COLO829 (cell line): ENCODE results near the gene SART1.
"Not testable (repeated sequence)": the region's sequence is repeated elsewhere in the genome, so short reads cannot be mapped to it uniquely, and the experiment has no call there.

Experiments
- DNase-seq: peaks from one replicate; pipeline ENCODE4 v3.0.0; 2012; ENCODE audit warnings: low spot score

The SART1 gene

DNA sequence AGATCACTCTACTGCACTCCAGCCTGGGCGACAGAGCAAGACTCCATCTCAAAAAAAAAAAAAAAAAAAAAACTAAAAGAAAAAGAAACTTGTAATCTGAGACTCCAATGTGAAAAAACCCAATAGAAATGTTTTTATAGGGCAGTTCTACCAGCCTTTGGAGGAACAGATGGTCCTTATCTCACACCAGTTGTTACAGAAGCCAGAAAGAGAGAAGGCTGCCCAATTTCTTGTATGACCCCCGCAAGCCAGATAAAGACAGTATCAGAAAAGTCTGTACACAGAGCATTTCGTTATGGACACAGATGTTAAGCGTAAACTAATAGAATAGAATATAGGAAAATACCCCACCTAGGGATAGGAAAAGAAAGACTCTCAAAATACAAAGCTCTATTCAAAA is 27.5 kb upstream of the SART1 start:
- DNase-seq = no peak

DNA sequence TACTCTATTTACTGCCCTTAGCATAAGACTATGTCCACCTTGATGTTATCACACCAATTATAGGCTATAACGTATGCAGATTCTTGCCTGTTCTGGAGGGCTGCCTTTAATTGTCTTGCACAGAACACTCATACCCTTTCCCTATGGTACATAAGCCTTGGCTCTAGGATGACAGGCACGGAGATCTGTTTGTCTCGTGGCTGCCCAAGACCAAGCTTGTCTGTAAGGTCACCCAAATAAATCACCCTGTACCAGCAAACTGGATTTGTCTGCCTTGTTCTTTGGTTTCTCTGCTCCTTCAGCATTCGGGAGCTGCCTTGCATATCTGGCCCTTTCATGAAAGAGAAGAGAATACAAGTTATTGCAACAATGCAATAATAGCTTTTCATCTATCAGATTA is 23.8 kb upstream of the SART1 start:
- no peak for DNase-seq

DNA sequence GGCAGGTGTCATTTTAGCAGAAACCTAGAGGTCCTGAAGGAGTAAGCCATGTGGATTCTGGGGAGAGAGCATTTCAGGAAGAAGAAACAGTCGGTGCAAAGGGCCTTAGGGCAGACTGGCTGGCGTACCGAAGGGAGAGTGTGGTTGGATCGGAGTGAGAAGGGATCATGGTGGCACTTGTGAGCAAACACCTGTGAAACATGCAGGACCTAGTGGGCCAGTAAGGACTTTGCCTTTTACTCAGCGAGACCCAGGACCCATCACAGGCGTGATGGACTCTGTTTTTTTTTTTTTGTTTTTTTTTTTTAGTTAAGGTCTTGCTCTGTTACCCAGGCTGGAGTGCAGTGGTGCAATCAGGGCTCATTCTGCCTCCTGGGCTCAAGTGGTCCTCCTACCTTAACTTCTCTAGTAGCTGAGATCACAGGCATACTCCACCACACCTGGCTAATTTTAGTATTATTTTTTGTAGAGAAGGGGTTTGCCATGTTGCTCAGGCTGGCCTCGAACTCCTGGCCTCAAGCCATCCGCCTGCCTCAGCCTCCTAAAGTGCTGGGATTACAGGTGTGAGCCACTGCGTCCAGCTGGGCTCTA is 19.7 kb upstream of the SART1 start:
- DNase-seq = no peak

DNA sequence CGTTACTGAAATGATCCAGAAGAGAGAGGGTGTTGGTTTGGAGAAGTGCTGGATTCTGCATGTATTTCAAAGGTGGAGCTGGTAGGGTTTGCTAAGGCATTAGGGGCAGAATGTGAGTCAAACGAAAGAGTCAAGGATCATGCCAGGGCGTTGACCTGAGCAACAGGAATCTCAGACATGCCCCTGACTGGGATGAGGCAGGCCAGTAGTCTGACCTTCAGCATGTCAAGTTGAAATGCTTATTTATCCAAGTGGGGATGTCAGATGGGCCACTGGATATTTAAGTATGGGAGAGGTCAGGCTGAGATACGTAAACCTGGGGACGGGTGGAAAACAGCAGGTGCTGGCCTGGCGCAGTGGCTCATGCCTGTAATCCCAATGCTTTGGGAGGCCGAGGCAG is 19.0 kb upstream of the SART1 start:
- no peak for DNase-seq

DNA sequence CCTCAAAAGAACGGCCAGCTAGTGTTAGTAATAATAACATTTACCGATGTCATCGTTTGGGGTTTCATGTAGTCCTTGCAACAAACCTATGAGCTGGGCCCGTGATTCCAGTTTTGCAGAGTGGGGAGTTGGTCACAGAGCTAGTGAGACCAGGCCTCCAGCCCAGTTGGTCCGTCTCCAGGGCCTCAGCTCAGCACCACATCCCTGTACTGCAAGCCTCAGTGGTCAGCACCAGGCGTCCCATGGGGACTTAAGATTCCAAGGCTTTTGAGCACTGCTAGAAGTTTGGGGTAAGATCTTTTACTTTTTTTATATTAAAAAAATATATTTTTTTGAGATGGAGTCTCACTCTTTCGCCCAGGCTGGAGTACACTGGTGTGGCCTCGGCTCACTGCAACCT is 17.3 kb upstream of the SART1 start:
- no peak for DNase-seq

DNA sequence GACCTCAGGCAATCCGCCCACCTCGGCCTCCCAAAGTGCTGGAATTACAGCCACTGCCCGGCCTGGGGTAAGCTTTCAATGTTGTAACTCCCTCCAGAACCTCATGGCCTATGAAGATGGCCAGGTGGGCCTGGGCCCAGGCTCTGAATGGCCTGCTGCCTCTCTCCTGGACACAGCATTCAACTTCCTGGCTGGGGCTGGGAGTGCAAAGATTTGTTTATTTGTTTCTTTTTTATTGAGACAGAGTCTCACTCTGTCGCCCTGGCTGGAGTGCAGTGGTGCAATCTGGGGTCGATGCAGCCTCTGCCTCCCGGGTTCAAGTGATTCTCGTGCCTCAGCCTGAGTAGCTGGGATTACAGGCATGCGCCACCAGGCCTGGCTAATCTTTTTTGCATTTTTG is 16.8 kb upstream of the SART1 start:
- DNase-seq = no peak

DNA sequence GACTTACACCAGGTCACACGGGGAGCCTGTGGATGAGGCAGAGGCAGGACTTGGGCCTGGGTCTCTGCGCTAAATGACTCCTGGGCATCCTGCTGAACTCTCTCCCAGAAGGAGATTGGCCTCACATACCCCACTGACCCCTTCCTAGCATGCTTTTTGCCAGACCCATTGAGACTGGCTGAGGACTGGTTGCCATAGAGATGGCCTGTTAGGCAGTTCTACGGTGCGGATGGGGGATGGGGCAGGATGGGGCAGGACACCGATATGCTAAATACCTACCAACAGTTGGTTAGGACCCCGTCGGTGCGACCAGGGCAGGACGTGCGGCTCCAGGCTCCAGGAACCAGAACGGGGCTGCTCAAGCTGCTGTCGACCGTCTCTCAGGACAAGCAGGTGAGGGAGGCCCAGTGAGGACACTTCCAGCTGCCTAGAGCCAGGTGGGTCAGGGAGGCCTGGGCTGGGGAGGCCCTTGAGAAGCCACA is 16.1 kb upstream of the SART1 start, which contains the start of gene TSGA10IP:
TSS of gene TSGA10IP (plus strand) at position 51 of the 482 bp plus-strand sequence. CDS start at position 247, 196 bp downstream.
- DNase-seq = no peak

DNA sequence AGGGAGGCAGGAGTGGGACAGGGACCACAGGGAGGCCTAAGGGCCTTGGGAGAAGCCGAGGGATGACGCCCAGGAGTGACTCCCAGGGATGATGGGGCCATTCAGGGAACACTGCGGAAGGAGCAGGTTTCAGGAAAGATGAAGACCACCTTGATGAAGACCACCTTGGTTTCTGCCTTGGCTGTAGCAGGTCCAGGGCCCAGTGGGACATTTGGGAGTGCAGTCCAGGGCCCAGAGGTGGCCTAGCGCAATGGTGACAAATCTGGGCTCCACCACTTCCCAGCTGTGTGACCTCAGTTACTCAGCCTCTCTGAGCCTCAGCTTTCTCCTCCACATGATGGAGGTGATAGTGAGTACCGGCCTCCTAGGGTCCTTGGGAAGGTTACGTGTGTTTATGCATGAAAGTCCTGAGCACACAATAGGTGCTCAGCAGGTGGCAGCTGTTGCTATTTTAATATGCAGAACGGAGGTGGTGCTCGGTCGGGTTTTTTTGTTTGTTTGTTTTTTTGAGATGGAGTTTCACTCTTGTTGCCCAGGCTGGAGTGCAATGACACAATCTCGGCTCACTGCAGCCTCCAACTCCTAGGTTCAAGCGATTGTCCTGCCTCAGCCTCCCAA is 15.5 kb upstream of the SART1 start:
- no peak for DNase-seq

DNA sequence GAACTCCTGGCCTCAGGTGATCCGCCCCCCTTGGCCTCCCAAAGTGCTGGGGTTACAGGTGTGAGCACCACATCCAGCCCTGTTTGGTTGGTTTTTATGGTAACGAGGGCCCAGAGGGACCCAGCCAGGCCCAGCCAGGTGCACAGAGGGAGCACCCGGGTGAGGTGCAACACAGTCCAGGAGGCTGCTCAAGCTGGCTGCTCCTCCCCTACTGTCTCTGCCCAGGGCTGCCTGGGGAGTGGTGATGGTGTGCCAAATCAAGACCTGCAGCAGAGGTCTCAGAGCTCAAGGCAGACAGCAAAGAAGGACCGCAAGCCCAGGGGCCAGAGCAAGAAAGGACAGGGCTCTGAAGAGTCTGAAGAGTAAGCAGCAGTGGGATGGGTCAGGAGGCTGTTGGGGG is 14.9 kb upstream of the SART1 start:
- no peak for DNase-seq

DNA sequence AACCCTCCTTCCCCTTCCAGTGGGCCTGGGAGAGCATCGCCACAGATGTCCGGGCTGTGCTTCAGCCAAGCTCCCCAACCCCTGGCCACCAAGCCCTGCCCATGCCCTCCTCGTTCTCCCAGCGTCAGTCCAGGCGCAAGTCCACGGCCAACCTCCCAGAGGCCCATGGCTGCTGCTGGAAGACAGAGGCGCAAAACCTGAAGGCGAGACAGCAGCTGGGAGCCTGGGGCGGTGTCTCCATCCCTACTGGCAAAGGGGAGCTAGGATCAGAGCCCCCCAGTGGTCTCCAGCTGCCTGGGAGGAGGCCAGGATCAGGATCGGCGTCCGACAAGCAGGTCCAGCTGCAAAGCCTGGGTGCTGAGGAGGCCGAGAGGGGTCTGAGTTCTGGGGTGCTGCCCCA is 14.4 kb upstream of the SART1 start:
- DNase-seq = no peak

DNA sequence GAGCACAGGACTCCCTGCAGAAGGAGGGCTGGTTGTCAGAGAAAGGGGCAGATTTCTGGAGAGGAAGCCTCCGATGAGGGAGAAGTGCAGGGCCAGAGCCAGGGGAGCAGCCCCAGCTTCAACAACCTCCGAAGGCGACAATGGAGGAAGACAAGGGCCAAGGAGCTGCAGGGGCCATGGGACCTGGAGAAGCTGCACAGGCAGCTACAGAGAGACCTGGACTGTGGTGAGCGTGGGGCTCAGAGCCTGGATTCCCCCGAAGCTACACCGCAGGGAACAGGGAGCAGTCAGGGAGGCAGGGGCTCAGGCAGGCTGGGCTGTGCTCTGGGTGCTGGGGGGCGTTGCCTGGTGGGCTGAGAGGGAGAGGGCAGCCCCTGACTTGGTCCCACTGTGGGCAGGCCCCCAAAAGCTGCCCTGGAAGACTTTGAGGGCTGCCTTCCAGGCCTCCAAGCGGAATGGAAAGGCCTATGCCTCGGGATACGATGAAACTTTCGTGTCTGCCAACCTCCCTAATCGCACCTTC is 13.9 kb upstream of the SART1 start:
- no peak for DNase-seq

DNA sequence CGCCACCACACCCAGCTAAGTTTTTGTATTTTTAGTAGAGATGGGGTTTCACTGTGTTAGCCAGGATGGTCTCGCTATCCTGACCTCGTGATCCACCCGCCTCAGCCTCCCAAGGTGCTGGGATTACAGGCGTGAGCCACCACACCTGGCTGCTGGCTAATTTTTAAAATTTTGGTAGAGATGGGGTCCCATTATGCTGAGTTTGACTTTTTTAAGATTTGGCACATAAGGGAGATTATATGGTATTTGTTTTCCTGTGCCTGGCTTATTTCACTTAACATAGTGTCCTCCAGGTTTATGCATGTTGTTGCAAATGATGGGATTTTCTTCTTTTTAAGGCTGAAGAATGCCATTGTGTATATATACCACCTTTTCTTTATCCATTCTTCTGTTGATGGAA is 10.8 kb upstream of the SART1 start:
- not testable (repeated sequence) for DNase-seq

DNA sequence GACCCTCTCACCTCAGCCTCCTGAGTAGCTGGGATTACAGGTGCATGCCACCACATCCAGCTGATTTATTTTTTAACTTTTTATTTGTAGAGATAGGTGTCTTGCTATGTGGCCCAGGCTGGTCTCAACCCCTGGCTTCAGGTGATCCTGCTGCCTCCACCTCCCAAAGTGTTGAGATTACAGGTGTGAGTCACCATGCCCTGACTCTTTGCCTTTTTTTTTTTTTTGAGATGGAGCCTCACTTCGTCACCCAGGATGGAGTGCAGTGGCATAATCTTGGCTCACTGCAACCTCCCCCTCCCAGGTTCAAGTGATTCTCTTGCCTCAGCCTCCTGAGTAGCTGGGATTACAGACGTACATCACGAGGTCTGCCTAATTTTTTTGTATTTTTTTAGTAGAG is 9.9 kb upstream of the SART1 start:
- not testable (repeated sequence) for DNase-seq

DNA sequence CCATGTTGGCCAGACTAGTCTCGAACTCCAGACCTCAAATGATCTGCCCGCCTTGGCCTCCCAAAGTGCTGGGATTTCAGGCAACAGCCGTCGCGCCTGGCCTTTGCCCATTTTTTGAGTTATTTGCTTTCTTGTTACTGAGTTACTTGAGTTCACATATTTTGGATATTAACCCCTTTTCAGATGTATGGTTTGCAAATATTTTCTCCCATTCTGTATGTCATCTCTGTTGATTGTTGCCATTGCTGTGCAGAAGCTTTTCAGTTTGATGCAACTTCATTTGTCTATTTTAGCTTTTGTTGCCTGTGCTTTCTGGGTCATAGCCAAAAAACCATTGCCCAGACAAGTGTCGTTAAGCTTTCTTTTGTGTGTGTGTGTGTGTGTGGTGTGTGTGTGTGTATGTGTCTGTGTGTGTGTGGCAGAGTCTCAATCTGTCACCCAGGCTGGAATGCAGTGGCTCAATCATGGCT is 9.4 kb upstream of the SART1 start:
- DNase-seq = no peak

DNA sequence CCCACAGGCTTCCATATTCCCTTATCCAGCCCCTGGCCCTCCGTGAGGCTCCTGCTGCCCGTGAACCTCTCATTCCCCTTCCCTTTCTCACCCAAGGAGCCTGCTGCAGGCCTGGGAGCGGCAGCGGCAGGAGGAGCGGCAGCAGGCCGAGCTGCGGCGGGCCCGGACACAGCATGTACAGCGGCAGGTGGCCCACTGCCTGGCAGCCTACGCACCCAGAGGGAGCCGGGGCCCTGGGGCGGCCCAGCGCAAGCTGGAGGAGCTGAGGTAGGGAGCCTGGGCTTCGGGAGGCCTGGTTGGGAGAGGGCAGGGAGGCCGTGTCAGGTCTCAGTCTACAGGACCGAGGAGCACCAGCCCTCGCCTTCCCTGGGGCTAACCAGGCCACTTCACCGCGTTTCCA is 8.1 kb upstream of the SART1 start:
- no peak for DNase-seq

DNA sequence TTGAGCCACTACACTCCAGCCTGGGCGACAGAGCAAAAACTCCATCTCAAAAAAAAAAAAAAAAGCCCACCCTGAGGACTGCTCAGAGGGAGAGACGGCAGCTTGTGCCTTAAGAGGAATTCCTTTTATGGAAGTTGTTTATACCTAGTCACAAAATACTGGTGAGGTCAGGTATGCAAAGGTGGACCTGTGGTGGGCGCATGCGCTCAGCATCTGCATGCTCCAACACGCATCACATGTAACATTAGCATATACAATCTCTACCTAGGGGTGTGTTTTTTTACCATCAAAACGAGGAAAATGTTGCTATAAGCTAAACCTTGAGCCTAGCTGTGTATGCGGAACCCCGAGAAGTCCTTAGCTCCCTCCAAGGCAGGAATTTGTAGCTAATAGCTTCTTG is 6.8 kb upstream of the SART1 start:
- no peak for DNase-seq

DNA sequence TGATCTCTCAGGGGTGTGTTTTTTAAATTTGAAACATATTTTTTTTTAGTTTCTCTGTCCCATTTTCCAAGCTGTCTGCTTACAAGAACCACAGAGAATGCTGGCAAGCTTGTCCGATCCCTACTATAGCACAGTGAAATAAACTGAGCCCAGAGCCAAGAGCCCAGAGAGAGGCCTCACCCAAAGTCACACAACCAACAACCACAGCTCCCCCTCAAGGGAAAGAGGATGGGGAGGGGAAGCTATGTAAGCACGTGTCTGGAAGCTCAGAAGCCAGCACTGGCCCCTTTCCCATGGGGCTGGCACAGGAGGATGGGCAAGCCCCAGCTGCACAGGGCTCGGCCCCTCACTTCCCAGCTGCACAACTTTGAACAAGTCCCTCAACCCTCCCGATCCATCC is 3.2 kb upstream of the SART1 start:
- no peak for DNase-seq

DNA sequence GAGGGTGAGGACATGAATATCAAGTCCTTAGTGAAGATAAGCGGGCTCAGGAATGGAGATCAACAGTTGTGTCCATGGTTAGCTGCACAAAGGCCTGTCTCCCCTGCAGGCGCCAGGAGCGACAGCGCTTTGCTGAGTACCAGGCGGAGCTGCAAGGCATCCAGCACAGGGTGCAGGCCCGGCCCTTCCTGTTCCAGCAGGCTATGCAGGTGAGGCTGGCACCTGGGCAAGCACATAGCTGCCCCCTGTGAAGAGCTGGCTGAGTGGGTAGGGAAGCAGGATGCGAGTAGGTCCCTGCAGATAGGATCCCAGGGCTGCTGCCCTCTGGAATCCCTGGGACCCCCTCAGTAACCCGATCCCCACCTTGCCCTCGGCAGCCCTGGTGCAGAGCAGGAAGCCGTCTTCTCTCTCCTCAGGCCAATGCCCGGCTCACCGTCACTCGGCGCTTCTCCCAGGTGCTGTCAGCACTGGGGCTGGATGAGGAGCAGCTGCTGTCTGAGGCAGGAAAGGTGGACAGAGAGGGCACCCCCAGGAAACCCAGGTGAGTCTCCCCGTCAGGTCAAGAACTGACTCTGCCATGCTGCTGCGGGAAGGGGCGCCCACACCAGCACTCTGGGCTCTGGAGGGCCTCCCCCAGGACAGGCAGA is 2.6 kb upstream of the SART1 start:
- DNase-seq = no peak

DNA sequence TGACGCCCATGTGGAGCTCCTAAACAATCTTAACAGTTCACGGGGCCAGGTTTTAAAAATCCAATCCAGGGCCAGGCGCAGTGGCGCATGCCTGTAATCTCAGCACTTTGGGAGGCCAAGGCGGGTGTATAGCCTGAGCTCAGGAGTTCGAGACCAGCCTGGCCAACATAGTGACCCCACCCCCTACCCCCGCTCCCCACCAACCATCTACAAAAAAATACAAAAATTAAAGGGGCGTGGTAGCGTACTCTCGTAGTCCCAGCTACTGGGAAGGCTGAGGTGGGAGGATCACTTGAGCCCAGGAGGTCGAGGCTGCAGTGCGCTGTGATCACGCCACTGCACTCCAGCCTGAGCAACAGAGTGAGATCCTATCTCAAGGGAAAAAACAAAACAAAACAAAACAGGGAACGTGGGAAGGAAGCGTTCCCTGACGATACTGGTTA is 689 bp upstream of the SART1 start:
- no peak for DNase-seq

DNA sequence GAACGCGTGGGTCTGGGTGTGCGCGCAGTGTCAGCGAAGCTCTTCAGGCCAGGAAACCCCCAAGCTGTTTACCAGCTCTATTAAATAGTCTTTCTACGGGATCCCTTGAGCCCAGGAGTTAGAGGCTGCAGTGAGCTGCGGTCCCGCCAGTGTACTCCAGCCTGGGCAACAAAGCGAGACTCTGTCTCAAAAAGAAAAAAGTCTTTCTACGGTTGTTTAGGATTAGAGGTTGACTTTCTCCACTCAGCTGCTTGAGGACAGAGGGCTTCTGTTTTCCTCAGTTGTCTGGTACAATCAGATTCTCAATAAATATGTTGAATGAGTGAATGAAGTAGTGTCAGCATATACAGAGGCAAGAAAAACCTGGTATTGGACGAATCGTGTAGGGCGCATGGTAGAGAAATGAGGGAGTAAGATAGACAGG is 619 bp downstream of the SART1 start:
- peak; percentile 51 for DNase-seq

DNA sequence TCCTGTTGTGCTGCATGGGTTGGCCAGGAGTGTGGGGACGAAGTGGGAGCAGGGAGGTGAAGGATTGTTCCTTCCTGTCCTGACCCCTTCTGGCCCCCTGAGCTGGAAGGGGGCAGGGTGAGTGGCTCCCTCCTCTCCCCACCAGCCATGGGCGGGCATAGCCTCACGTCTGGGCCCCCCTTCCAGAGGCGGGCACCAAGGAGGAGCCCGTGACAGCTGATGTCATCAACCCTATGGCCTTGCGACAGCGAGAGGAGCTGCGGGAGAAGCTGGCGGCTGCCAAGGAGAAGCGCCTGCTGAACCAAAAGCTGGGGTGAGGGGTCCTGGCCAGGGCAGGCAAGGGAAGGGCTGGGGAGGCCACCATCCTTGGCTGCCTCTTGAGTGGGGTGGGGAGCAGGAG is 3.4 kb downstream of the SART1 start:
- DNase-seq = no peak

DNA sequence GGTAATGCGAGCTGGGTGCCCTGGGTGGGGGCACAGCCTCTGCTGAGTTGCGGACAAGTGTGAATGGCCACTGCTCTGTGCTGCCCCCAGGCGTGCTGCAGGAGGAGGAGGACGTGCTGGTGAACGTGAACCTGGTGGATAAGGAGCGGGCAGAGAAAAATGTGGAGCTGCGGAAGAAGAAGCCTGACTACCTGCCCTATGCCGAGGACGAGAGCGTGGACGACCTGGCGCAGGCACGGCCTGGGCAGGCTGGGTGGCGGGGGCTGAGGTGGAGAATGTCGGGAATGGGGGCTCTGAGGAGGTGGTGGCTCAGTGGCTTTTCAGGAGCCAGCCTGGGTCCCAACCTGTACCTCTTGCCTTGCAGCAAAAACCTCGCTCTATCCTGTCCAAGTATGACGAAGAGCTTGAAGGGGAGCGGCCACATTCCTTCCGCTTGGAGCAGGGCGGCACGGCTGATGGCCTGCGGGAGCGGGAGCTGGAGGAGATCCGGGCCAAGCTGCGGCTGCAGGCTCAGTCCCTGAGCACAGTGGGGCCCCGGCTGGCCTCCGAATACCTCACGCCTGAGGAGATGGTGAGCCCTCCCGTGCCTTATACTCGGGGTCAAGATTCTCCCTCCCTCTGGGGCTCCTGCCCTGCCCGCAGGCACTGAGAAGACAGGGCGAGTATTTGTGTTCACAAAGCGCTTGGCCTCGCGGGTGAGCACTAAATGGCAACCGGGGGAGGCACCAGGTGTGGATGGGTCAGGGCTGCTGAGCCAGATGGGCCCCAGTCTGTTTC is 4.6 kb downstream of the SART1 start:
- no peak for DNase-seq
